ENCODE data around the gene ZFYVE28. TPM values are rescaled to one million over a fixed set of nuclear protein-coding genes. Genes with fewer than 3 reads are reported as not detected.
A peak's percentile ranks its signal among the peaks of the same experiment; 100 is the strongest.

Gene ZFYVE28
- total RNA-seq, 2 experiments from 2014 or later, result 3.8 to 4.6 TPM

DNA sequence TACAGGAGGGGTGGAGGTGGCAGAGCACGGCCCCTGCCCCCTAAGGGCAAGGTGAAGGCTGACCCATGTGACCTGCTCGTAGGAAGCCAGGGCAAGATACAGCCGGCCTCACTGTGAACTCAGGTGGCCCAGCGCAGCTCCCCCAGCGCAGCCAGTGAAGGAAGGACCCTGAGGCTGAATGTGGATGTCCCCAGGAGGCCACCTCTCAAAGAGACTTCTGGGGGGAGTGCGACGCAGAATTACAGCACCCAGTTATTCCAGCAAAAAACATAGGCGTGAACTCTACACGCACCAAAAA lies 52.6 kb downstream of the ZFYVE28 start:
- peaks cover 3% of the 10 kb centered on the region for H3K9me3 Mint-ChIP-seq
- H3K27ac Mint-ChIP-seq, result no peak overlapping the region
- H3K4me1 Mint-ChIP-seq, result peaks cover 10% of the 10 kb centered on the region
- no peaks in the 10 kb centered on the region for H3K27me3 Mint-ChIP-seq
- H3K36me3 Mint-ChIP-seq, result no peaks in the 10 kb centered on the region
- H3K4me3 Mint-ChIP-seq, result no peak overlapping the region
- no peak for DNase-seq

DNA sequence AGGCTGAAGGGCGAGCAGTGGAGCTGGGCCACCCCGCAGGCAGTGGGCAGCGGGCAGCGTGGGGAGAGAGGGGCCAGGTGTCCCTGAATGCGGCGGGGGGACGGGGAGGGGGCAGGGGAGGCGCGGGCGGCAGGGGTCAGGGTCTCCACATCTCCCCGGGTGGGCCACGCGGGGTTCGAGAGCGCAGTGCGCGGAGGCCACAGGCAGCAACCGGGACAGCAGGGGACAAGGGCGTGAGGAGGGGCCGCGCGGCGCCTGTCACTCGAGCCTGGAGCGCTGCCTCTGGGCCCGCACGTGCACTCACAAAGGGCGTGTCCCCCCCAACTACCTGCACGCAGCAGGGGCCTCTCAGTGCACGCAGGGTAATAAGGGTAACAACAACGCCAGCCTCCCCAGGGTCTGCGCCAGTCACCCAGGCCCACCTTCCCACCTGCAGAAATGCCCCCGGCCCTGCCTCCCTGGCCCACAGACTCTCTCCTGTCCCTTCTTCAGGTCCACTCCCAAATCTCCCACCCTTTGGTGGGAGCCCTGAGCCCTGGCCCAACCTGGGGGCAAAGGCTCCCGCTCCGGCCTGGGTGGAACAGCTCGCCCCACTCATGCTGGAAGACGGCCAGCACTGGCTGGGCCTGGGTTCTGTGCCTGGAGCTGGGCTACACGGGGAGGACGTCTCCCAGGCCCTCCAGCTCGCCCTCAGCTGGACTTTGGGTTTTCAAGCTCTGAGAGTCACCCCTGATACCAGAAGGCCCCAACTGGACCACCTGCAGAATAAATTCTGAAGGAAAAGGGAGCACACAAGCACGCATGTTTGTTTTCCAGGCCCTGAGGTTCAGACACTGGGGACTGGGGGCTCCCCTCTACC lies 53.2 kb downstream of the ZFYVE28 start:
- H3K36me3 Mint-ChIP-seq, result no peaks in the 10 kb centered on the region
- H3K4me3 Mint-ChIP-seq, result peak overlapping the region; percentile 74
- H3K4me1 Mint-ChIP-seq, result peaks cover 10% of the 10 kb centered on the region
- no peaks in the 10 kb centered on the region for H3K27me3 Mint-ChIP-seq
- peak overlapping the region; percentile 72 for H3K27ac Mint-ChIP-seq
- DNase-seq, result peak; percentile 15
- H3K9me3 Mint-ChIP-seq, result peaks cover 3% of the 10 kb centered on the region

- peaks cover 3% of the 10 kb centered on the region for H3K9me3 Mint-ChIP-seq
- peak; percentile 78 for DNase-seq
- peak overlapping the region; percentile 74 for H3K4me3 Mint-ChIP-seq
- H3K36me3 Mint-ChIP-seq, result no peaks in the 10 kb centered on the region
- H3K4me1 Mint-ChIP-seq, result peaks cover 10% of the 10 kb centered on the region
- H3K27me3 Mint-ChIP-seq, result no peaks in the 10 kb centered on the region
- H3K27ac Mint-ChIP-seq, result peak overlapping the region; percentile 58
These were observed 53.8 kb downstream of the ZFYVE28 start for GRCh38 chr4:2364654-2365053.

DNA sequence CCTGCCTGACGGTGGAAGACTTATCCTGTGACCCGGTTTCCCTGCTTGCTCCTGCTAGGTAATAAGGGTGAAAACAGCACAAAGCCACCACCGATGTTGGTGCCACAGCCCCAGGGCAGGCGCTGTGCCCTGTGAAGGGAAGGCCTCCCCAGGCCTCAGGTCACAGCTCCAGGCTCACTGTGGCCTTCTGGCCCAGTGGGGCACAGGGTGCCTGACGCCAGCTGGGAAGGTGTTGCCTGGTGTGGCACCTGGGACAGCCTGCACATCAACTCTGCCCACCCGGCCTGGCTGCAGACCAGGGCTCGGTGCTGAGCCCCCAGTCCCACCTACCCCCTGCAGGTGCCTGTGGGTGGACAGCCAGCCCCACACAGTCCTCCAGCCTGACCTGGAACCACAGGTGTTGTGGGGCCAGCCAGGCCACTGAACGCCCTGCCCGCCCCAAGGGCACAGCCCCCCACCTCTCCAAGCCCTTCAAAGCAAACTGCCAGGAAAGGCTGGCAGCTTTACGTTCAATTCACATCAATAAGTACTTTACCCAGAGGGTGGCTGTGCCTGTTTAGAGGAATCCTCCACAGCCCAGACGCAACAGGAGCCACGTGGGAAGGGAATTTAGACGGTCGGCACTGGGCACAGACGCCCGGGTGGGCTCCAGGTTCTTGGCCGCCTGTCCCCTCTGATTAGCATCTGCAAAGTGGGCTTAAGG lies 54.3 kb downstream of the ZFYVE28 start:
- H3K4me3 Mint-ChIP-seq, result peak overlapping the region; percentile 74
- peaks cover 3% of the 10 kb centered on the region for H3K9me3 Mint-ChIP-seq
- no peak for DNase-seq
- H3K36me3 Mint-ChIP-seq, result no peaks in the 10 kb centered on the region
- H3K27me3 Mint-ChIP-seq, result no peaks in the 10 kb centered on the region
- H3K27ac Mint-ChIP-seq, result peak overlapping the region; percentile 58
- peaks cover 10% of the 10 kb centered on the region for H3K4me1 Mint-ChIP-seq

- H3K4me3 Mint-ChIP-seq, result no peak overlapping the region
- peaks cover 10% of the 10 kb centered on the region for H3K4me1 Mint-ChIP-seq
- DNase-seq, result no peak
- no peaks in the 10 kb centered on the region for H3K9me3 Mint-ChIP-seq
- no peaks in the 10 kb centered on the region for H3K27me3 Mint-ChIP-seq
- no peak overlapping the region for H3K27ac Mint-ChIP-seq
- no peaks in the 10 kb centered on the region for H3K36me3 Mint-ChIP-seq
These were observed 55.3 kb downstream of the ZFYVE28 start for GRCh38 chr4:2363056-2363721.

- DNase-seq, result no peak
- Mint-ChIP-seq H3K4me1 (peaks cover 10% of the 10 kb centered on the region), H3K4me3 (no peak overlapping the region), H3K27ac (no peak overlapping the region), H3K9me3 (no peaks in the 10 kb centered on the region), H3K27me3 (no peaks in the 10 kb centered on the region), H3K36me3 (no peaks in the 10 kb centered on the region)
These were observed 56.0 kb downstream of the ZFYVE28 start for GRCh38 chr4:2362266-2363055.

DNA sequence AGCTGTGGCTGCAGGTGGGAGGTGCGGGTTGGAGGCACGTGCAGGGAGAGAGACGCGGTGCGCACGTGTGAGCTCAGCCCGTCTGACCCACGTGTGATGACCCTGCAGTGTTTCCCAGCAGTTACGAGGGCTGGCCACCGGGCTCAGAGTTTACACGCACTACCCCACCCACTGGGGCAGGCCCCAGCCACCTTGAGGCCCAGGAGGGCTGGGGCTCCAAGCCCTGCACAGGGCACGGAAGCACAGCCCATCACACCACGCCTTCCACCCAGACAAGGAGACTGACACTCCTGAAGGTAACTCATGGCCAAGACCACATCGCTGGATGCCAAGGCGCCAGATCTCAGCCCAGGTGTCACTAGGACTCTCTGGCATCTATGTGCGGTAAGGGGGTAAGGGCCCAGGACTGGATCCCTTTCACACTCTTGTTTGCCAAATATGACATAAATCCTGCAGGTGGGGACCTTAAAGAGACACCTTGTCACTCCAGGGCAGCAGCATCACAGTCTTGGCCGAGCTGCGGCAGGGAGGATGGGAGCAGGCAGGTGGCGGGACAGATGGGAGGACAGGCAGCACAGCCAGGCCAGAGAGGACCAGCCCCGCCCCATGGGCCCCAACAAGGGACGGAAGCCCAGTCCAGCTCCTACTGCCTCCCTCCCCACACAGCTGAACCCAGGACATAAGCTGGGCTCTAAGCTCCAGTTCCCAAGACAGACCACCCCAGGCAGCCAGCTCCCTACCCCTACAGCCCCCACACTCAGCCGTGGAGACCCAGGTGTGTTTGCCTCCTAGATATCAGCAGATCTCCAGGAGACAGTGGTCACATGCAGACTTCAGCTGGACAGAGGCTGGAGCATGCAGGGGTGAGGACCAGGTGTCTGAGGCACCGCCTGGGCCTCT lies 56.8 kb downstream of the ZFYVE28 start:
- Mint-ChIP-seq H3K4me3 (no peak overlapping the region), H3K27ac (no peak overlapping the region)
- no peak for DNase-seq

GRCh38 chr4:2360396-2360730 lies 58.1 kb downstream of the ZFYVE28 start:
- no peaks in the 10 kb centered on the region for H3K9me3 Mint-ChIP-seq
- no peak for DNase-seq
- H3K36me3 Mint-ChIP-seq, result no peaks in the 10 kb centered on the region
- no peaks in the 10 kb centered on the region for H3K27me3 Mint-ChIP-seq
- H3K4me3 Mint-ChIP-seq, result no peak overlapping the region
- H3K27ac Mint-ChIP-seq, result no peak overlapping the region
- peaks cover 10% of the 10 kb centered on the region for H3K4me1 Mint-ChIP-seq

More for the DNA sequence above, 56.8 kb downstream of the ZFYVE28 start:
- Mint-ChIP-seq H3K27me3 (no peaks in the 10 kb centered on the region), H3K4me1 (peaks cover 10% of the 10 kb centered on the region), H3K36me3 (no peaks in the 10 kb centered on the region), H3K9me3 (no peaks in the 10 kb centered on the region)

DNA sequence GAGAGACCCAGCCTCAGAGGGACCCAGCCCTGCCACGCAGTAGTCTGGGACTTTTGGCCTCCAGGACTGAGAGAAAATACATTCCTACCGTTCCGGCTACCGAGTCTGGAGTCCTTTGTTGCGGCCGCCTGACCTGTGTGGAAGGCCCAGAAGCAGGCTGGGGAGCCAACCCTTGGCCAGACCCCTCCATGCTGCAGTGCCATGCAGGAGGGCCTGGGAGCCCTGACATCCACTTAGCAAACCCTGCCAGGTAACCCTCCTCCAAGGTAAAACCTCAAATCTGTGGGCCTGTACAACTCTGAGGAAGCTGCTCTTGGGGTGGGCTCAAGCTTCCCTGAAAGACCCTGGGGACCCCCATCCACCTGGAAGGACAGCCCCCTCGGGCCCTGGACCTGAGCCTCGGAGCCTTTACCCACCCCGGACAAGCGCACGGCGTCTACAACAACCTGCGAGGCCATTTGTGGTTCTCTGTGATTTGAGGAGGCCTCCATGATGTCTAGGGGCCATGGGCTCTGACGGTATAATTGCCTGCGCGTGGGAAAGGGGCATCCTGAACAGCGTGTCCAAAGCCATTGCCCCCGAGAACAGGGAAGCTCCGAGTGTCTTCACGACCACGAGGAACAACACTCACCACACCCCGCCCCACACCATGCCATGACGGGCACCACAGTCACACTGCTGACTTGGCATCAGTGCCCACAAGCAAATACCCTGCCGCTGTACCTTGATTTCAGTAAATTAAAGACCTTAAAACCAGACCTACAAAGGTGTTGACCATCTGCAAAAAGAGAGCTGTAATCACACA lies 58.7 kb downstream of the ZFYVE28 start:
- no peak overlapping the region for H3K27ac Mint-ChIP-seq
- no peak overlapping the region for H3K4me3 Mint-ChIP-seq
- H3K9me3 Mint-ChIP-seq, result no peaks in the 10 kb centered on the region
- DNase-seq, result no peak
- peaks cover 12% of the 10 kb centered on the region for H3K4me1 Mint-ChIP-seq
- no peaks in the 10 kb centered on the region for H3K27me3 Mint-ChIP-seq
- no peaks in the 10 kb centered on the region for H3K36me3 Mint-ChIP-seq

DNA sequence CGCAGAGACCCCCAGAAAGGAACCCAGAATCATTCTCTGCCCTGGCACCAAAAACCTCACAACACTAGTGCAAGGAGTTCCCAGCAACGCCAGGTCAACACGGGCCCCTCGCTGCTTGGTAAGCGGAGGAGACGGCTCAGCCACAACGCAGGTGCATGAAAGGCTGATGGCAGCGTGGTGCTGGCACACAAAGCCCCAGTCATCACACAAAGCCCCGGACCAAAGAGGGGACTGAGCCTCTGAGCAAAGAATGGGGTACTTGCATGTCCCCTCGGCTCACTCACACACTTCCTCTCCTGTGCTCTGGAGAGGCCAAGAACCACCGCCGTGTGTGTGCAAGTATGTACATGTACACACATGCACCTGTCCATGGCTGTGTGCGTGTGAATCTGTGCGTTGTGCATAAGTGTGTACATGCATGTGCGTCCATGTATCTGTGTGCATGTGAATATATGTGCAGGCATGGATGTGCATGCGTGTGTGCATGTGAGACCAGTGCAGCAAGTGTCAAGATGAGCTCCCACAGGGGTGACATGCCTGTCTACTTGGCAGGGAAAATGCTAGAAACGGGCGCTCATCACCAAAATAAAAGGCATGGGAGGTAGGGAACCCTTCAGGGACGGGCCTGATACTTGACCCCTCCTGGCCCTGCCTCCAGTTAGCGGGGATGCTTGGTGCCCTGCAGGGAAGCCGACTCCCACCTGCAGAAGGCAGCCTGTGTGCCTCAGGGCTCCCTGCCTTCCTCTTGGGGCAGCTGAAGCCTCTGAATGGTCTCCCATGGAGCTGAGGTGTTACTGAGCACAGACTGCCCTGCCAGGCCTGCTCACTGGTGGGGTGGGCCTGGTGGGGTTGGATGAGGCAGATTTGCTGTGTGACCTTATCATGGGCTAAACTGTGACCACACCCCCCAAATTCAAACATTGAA lies 60.4 kb downstream of the ZFYVE28 start:
- Mint-ChIP-seq H3K4me3 (no peak overlapping the region), H3K36me3 (no peaks in the 10 kb centered on the region), H3K9me3 (no peaks in the 10 kb centered on the region), H3K27ac (no peak overlapping the region), H3K27me3 (no peaks in the 10 kb centered on the region), H3K4me1 (peaks cover 8% of the 10 kb centered on the region)
- DNase-seq, result no peak

GRCh38 chr4:2356123-2357069 lies 62.0 kb downstream of the ZFYVE28 start:
- Mint-ChIP-seq H3K36me3 (no peaks in the 10 kb centered on the region), H3K27ac (no peak overlapping the region), H3K27me3 (no peaks in the 10 kb centered on the region), H3K4me1 (peaks cover 5% of the 10 kb centered on the region), H3K9me3 (no peaks in the 10 kb centered on the region), H3K4me3 (no peak overlapping the region)
- DNase-seq, result no peak

- Mint-ChIP-seq H3K9me3 (no peaks in the 10 kb centered on the region), H3K27me3 (no peaks in the 10 kb centered on the region), H3K4me3 (no peak overlapping the region), H3K27ac (no peak overlapping the region), H3K4me1 (peaks cover 5% of the 10 kb centered on the region), H3K36me3 (no peaks in the 10 kb centered on the region)
- DNase-seq, result no peak
These were observed 63.7 kb downstream of the ZFYVE28 start for GRCh38 chr4:2354760-2355159.

All from activated naive CD8-positive, alpha-beta T cell treated with anti-CD3 and anti-CD28 coated beads for 36 hours (primary cell).